ENCODE measurements around the gene MYB.
"Not testable (repeated sequence)": the region's sequence is repeated elsewhere in the genome, so short reads cannot be mapped to it uniquely, and the experiment has no call there.

The MYB gene

GRCh38 chr6:135147637-135148592 lies 33.2 kb upstream of the MYB start:
- H3K9me3 ChIP-seq (ENCODE audit: control insufficient read depth in 1 of 2, low read length in 2 of 2): no peaks in the 10 kb centered on the region
- H3K27me3 ChIP-seq (ENCODE audit: control insufficient read depth in 1 of 2, insufficient read depth in 2 of 2, low read length in 2 of 2): no peaks in the 10 kb centered on the region
- H3K36me3 ChIP-seq (ENCODE audit: control insufficient read depth in 1 of 2, insufficient read depth in 2 of 2, low read length in 2 of 2): no peaks in the 10 kb centered on the region
- no peak overlapping the region for H3K27ac ChIP-seq (ENCODE audit: low read depth, low read length)
- peaks cover 0 to 6% of the 10 kb centered on the region in 2 donors for H3K4me1 ChIP-seq (ENCODE audit: control insufficient read depth in 1 of 2, insufficient read depth in 2 of 2, low read length in 2 of 2)
- H3K9ac ChIP-seq (ENCODE audit: low read depth in 1 of 2, low read length in 2 of 2): no peak overlapping the region
- H3K4me3 ChIP-seq (ENCODE audit: low read depth in 1 of 2, low read length in 2 of 2): no peak overlapping the region

DNA sequence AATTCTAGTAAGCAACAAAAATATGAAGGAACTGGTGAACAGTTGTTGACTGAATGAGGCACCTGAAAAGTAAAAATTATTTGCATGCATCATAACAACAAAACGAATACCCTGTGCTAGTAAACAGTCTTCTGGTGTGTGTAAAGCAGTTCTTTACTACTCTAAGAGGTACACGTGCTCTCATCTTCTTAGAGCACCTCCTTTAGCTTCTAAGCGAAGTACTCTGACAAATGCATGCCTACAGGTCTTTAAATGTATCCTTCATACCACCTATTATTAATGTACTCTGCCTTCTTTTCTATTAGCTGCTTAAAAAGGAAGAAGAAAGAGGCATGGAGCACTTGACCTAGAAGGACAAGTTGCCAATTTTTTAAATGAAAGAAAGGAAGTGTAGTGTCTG lies 32.2 kb upstream of the MYB start:
- peaks cover 0 to 6% of the 10 kb centered on the region in 2 donors for H3K4me1 ChIP-seq (ENCODE audit: control insufficient read depth in 1 of 2, insufficient read depth in 2 of 2, low read length in 2 of 2)
- H3K27ac ChIP-seq (ENCODE audit: low read depth, low read length): no peak overlapping the region
- no peaks in the 10 kb centered on the region for H3K36me3 ChIP-seq (ENCODE audit: control insufficient read depth in 1 of 2, insufficient read depth in 2 of 2, low read length in 2 of 2)
- H3K9me3 ChIP-seq (ENCODE audit: control insufficient read depth in 1 of 2, low read length in 2 of 2): no peaks in the 10 kb centered on the region
- no peaks in the 10 kb centered on the region for H3K27me3 ChIP-seq (ENCODE audit: control insufficient read depth in 1 of 2, insufficient read depth in 2 of 2, low read length in 2 of 2)
- H3K9ac ChIP-seq (ENCODE audit: low read depth in 1 of 2, low read length in 2 of 2): no peak overlapping the region
- no peak overlapping the region for H3K4me3 ChIP-seq (ENCODE audit: low read depth in 1 of 2, low read length in 2 of 2)

GRCh38 chr6:135149376-135149775 lies 31.7 kb upstream of the MYB start:
- Histone ChIP-seq H3K4me3 (ENCODE audit: low read depth in 1 of 2, low read length in 2 of 2) (no peak overlapping the region), H3K4me1 (ENCODE audit: control insufficient read depth in 1 of 2, insufficient read depth in 2 of 2, low read length in 2 of 2) (peaks cover 0 to 6% of the 10 kb centered on the region in 2 donors), H3K9me3 (ENCODE audit: control insufficient read depth in 1 of 2, low read length in 2 of 2) (no peaks in the 10 kb centered on the region), H3K9ac (ENCODE audit: low read depth in 1 of 2, low read length in 2 of 2) (no peak overlapping the region), H3K27me3 (ENCODE audit: control insufficient read depth in 1 of 2, insufficient read depth in 2 of 2, low read length in 2 of 2) (no peaks in the 10 kb centered on the region), H3K36me3 (ENCODE audit: control insufficient read depth in 1 of 2, insufficient read depth in 2 of 2, low read length in 2 of 2) (no peaks in the 10 kb centered on the region), H3K27ac (ENCODE audit: low read depth, low read length) (no peak overlapping the region)

DNA sequence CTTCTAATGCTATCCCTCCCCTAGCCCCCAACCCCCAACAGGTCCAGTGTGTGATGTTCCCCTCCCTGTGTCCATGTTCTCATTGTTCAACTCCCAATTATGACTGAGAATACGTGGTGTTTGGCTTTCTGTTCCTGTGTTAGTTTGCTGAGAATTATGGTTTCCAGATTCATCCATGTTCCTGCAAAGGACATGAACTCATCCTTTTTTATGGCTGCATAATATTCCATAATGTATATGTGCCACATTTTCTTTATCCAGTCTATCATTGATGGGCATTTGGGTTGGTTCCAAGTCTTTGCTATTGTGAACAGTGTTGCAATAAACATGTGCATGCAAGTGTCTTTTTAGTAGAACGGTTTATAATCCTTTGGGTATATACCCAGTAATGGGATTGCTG lies 30.6 kb upstream of the MYB start:
- H3K9ac ChIP-seq (ENCODE audit: low read depth in 1 of 2, low read length in 2 of 2); H3K27ac ChIP-seq (ENCODE audit: low read depth, low read length); H3K9me3 ChIP-seq (ENCODE audit: control insufficient read depth in 1 of 2, low read length in 2 of 2); H3K4me1 ChIP-seq (ENCODE audit: control insufficient read depth in 1 of 2, insufficient read depth in 2 of 2, low read length in 2 of 2); H3K36me3 ChIP-seq (ENCODE audit: control insufficient read depth in 1 of 2, insufficient read depth in 2 of 2, low read length in 2 of 2); H3K27me3 ChIP-seq (ENCODE audit: control insufficient read depth in 1 of 2, insufficient read depth in 2 of 2, low read length in 2 of 2); H3K4me3 ChIP-seq (ENCODE audit: low read depth in 1 of 2, low read length in 2 of 2): not testable (repeated sequence)

DNA sequence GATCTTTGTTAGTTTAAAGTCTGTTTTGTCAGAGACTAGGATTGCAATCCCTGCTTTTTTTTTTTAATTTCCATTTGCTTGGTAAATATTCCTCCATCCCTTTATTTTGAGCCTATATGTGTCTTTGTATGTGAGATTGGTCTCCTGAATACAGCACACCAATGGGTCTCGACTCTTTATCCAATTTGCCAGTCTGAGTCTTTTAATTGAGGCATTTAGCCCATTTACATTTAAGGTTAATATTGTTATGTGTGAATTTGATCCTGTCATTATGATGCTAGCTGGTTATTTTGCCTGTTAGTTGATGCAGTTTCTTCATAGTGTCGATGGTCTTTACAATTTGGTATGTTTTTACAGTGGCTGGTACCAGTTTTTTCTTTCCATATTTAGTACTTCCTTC lies 27.0 kb upstream of the MYB start:
- not testable (repeated sequence) for H3K4me1 ChIP-seq (ENCODE audit: control insufficient read depth in 1 of 2, insufficient read depth in 2 of 2, low read length in 2 of 2); H3K9ac ChIP-seq (ENCODE audit: low read depth in 1 of 2, low read length in 2 of 2); H3K27me3 ChIP-seq (ENCODE audit: control insufficient read depth in 1 of 2, insufficient read depth in 2 of 2, low read length in 2 of 2); H3K4me3 ChIP-seq (ENCODE audit: low read depth in 1 of 2, low read length in 2 of 2); H3K27ac ChIP-seq (ENCODE audit: low read depth, low read length); H3K36me3 ChIP-seq (ENCODE audit: control insufficient read depth in 1 of 2, insufficient read depth in 2 of 2, low read length in 2 of 2); H3K9me3 ChIP-seq (ENCODE audit: control insufficient read depth in 1 of 2, low read length in 2 of 2)

- H3K36me3 ChIP-seq (ENCODE audit: control insufficient read depth in 1 of 2, insufficient read depth in 2 of 2, low read length in 2 of 2): no peaks in the 10 kb centered on the region
- H3K4me1 ChIP-seq (ENCODE audit: control insufficient read depth in 1 of 2, insufficient read depth in 2 of 2, low read length in 2 of 2): no peaks in the 10 kb centered on the region
- no peaks in the 10 kb centered on the region for H3K9me3 ChIP-seq (ENCODE audit: control insufficient read depth in 1 of 2, low read length in 2 of 2)
- H3K9ac ChIP-seq (ENCODE audit: low read depth in 1 of 2, low read length in 2 of 2): no peak overlapping the region
- H3K4me3 ChIP-seq (ENCODE audit: low read depth in 1 of 2, low read length in 2 of 2): no peak overlapping the region
- no peak overlapping the region for H3K27ac ChIP-seq (ENCODE audit: low read depth, low read length)
- H3K27me3 ChIP-seq (ENCODE audit: control insufficient read depth in 1 of 2, insufficient read depth in 2 of 2, low read length in 2 of 2): peaks cover 0 to under 1% of the 10 kb centered on the region in 2 donors
These were observed 22.7 kb upstream of the MYB start for GRCh38 chr6:135158397-135158796.

- no peak overlapping the region for H3K4me3 ChIP-seq (ENCODE audit: low read depth in 1 of 2, low read length in 2 of 2)
- no peaks in the 10 kb centered on the region for H3K4me1 ChIP-seq (ENCODE audit: control insufficient read depth in 1 of 2, insufficient read depth in 2 of 2, low read length in 2 of 2)
- H3K9me3 ChIP-seq (ENCODE audit: control insufficient read depth in 1 of 2, low read length in 2 of 2): no peaks in the 10 kb centered on the region
- H3K27me3 ChIP-seq (ENCODE audit: control insufficient read depth in 1 of 2, insufficient read depth in 2 of 2, low read length in 2 of 2): peaks cover 0 to 2% of the 10 kb centered on the region in 2 donors
- no peak overlapping the region for H3K27ac ChIP-seq (ENCODE audit: low read depth, low read length)
- H3K9ac ChIP-seq (ENCODE audit: low read depth in 1 of 2, low read length in 2 of 2): no peak overlapping the region
- H3K36me3 ChIP-seq (ENCODE audit: control insufficient read depth in 1 of 2, insufficient read depth in 2 of 2, low read length in 2 of 2): no peaks in the 10 kb centered on the region
These were observed 21.6 kb upstream of the MYB start for GRCh38 chr6:135159531-135159930.

DNA sequence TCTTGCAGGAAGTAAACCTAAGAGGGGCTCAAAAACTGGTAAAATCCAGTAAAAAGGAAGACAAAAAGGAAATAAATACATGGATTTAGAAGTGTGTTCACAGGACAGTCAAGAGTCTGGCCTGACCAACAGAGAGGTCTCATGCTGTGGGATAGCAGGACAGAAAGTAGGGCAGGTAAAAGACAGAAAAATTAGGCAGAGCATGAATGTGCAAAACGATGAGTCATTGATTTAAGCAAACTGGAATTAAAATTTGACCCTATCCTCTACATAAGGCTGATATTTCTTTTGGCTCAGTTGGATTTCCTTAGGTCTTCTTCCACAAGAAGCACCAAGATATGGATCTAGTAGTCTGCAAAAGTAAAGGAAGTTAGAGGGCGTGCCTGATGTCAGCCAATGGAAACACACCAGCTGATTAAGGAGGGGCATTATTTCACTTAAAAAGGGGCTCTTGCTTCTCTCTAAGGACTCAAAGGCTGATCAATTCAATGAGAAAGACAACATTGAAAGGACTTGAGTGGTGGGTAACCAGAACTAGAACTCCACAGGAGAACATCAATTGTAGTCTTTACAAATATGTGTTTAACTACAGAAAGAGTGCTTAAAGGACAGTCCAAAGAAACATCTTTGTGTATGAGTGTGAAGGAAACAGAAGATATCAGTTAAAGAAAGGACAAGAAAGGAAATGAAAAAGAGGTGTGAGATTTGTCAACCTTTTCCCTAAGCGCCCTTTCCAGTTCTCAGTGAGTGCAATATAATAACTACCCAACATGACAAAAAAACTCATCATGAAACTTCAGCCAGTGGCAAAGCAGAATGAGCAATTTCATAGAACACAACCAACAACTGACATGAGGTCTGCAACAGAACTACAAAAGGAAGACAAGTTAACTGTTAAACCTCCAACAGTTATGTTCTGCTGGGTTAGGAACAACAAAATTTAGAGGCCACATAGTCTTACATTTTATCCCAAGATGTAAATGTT lies 19.4 kb upstream of the MYB start:
- Histone ChIP-seq H3K36me3 (ENCODE audit: control insufficient read depth in 1 of 2, insufficient read depth in 2 of 2, low read length in 2 of 2) (no peaks in the 10 kb centered on the region), H3K4me3 (ENCODE audit: low read depth in 1 of 2, low read length in 2 of 2) (no peak overlapping the region), H3K27ac (ENCODE audit: low read depth, low read length) (no peak overlapping the region), H3K9ac (ENCODE audit: low read depth in 1 of 2, low read length in 2 of 2) (no peak overlapping the region), H3K4me1 (ENCODE audit: control insufficient read depth in 1 of 2, insufficient read depth in 2 of 2, low read length in 2 of 2) (no peaks in the 10 kb centered on the region), H3K27me3 (ENCODE audit: control insufficient read depth in 1 of 2, insufficient read depth in 2 of 2, low read length in 2 of 2) (peaks cover 0 to 2% of the 10 kb centered on the region in 2 donors), H3K9me3 (ENCODE audit: control insufficient read depth in 1 of 2, low read length in 2 of 2) (no peaks in the 10 kb centered on the region)

DNA sequence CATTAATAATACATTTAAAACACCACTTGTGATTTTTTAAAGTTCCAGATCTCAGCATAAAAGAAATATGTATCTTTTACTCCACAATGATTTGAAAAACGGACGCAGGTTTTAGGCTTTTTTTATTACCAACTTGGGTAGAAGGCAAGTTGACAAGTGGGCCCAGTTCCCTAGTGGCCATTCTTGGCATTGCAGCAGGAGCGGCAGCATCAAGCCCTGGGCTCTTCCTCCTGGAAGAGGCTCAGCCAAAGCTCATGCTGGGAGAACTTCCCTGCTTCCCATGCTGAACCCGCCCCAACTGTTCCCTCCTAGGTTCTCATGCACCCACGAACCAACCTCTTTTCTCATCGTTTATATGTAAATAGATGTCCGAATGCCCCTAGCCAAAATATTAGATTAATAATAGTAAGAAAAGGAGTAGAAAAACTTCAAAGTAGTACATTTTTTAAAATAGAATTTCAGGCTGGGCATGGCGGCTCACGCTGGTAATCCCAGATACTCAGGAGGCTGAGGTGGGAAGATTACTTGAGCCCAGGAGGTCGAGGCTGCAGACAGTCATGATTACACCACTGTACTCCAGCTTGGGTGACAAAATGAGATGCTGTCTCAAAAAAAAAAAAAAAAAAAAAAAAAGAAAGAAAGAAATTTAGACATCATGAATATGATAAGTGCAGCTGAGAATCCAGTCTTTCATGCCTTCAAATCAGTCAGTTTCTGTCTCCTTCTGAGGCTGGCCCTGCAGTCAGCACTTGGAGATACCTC lies 18.2 kb upstream of the MYB start:
- Histone ChIP-seq H3K27ac (ENCODE audit: low read depth, low read length) (no peak overlapping the region), H3K36me3 (ENCODE audit: control insufficient read depth in 1 of 2, insufficient read depth in 2 of 2, low read length in 2 of 2) (no peaks in the 10 kb centered on the region), H3K9ac (ENCODE audit: low read depth in 1 of 2, low read length in 2 of 2) (no peak overlapping the region)

More for the DNA sequence above, 18.2 kb upstream of the MYB start:
- no peaks in the 10 kb centered on the region for H3K4me1 ChIP-seq (ENCODE audit: control insufficient read depth in 1 of 2, insufficient read depth in 2 of 2, low read length in 2 of 2)
- no peaks in the 10 kb centered on the region for H3K9me3 ChIP-seq (ENCODE audit: control insufficient read depth in 1 of 2, low read length in 2 of 2)
- peaks cover 0 to 2% of the 10 kb centered on the region in 2 donors for H3K27me3 ChIP-seq (ENCODE audit: control insufficient read depth in 1 of 2, insufficient read depth in 2 of 2, low read length in 2 of 2)
- no peak overlapping the region for H3K4me3 ChIP-seq (ENCODE audit: low read depth in 1 of 2, low read length in 2 of 2)

Measured in duodenal mucosa (tissue), 2 donors.